Testis (tissue), 3 donors: ENCODE results near the gene GTPBP3. TPM values are rescaled to one million over a fixed set of nuclear protein-coding genes. Genes with fewer than 3 reads are reported as not detected.

Experiments
- DNase-seq: peaks from one replicate; pipeline ENCODE4 v3.0.0-alpha.2; 2019
- H3K27ac ChIP-seq, 2 donors: fragments of 200-600 bp; sonication (generic); one replicate each; pipeline ENCODE4 v1.5.1; 2019
- H3K27me3 ChIP-seq: fragments of 200-600 bp; sonication (generic); one replicate; pipeline ENCODE4 v1.5.1; 2019
- H3K36me3 ChIP-seq: fragments of 200-600 bp; sonication (generic); one replicate; pipeline ENCODE4 v1.5.1; 2017; ENCODE audit warnings: low read depth; ENCODE audit errors: missing control alignments
- H3K4me1 ChIP-seq: fragments of 200-600 bp; sonication (generic); one replicate; pipeline ENCODE4 v1.5.1; 2019
- H3K4me3 ChIP-seq, 2 donors: fragments of 200-600 bp; sonication (generic); one replicate each; pipeline ENCODE4 v1.5.1; 2017 to 2019
- H3K9me3 ChIP-seq: fragments of 200-600 bp; sonication (generic); one replicate; pipeline ENCODE4 v1.5.1; 2017
- POLR2A ChIP-seq: fragments of 450-650 bp; IDR thresholded peaks from one replicate; pipeline ENCODE4 v1.6.1; 2017; ENCODE audit warnings: antibody characterized with exemption, mild to moderate bottlenecking, moderate library complexity
- WGBS, 2 donors: methylation state at CpG; one replicate each; pipeline ENCODE4 v1.1.5; 2018; 5-methylcytosine and 5-hydroxymethylcytosine counted together
- intact Hi-C: fragments of 100-400 bp; cut with DNase I; formaldehyde crosslinking; loops from one replicate; pipeline ENCODE4 v1.15.1; 2023; ENCODE audit warnings: low total_unique reads
- polyA plus RNA-seq: library from polyadenylated mRNA; stranded (reverse); fragments of 350-450 nt; fragmentation: Illumina TruSeq; extraction: RNeasy Lipid Tissue Mini Kit (QIAGEN cat#74804); gene quantifications from one replicate; pipeline ENCODE4 v1.2.3, GENCODE V29; 2014; ENCODE audit warnings: low read depth, low replicate concordance; ENCODE audit not compliant: insufficient read depth
- total RNA-seq, 2 donors: library from RNA; depleted of rRNA; stranded (reverse); fragments of >200 nt; gene quantifications; one replicate each; pipeline ENCODE4 v1.2.3, GENCODE V29; 2016
- TF ChIP-seq, protein P1 (sequence below), 3 experiments: fragments of 450-650 bp in 2 of 3; fragments of 200-600 bp in 1 of 3; sonication (generic) in 1 of 3; IDR thresholded peaks; one replicate each; pipeline ENCODE4 v1.5.1; 2016 to 2019; ENCODE audit warnings: antibody characterized with exemption in 3 of 3, mild to moderate bottlenecking in 2 of 3, moderate library complexity in 1 of 3

Gene GTPBP3
- total and polyA plus RNA-seq, 3 donors from 2014 or later: 9.7 to 22.9 (median 21.6) TPM

DNA sequence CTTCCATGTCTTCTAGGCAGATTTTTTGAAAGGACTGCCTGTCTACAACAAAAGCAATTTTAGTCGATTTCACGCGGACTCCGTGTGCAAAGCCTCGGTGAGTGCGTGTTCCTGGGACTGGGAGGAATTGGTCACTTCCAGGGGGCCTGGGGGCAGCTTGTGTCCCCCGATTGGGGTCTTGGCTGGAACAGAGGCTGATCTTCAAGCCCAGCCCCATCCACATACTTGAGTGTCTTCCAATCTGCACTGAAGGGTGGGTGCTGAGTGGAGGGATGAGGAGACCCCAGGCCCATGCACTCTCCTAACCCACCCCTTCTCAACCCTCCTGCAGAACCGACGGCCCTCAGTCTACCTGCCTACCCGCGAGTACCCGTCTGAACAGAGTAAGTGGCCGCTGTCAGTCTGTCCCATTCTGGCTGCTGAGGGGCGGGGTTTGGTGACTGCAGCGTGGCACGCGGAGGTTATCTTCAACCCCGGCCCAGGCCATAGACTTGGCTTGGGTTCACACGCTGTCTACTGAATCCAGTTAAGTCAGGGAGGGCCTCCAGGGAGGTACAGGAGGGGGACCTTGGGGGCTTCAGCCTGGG, 23.3 kb upstream of the GTPBP3 start:
- no peaks in the 10 kb centered on the region for H3K36me3 ChIP-seq
- no peaks in the 10 kb centered on the region for H3K27me3 ChIP-seq
- WGBS, 2 donors: 88 to 94% methylated on average over 7 to 19 of the region's 19 CpGs
- intact Hi-C loops: no loop called here
- H3K27ac ChIP-seq: no peak overlapping the region
- no peaks in the 10 kb centered on the region for H3K9me3 ChIP-seq
- DNase-seq: no peak
- no peak for TF ChIP-seq POLR2A
- TF ChIP-seq, protein P1, sequence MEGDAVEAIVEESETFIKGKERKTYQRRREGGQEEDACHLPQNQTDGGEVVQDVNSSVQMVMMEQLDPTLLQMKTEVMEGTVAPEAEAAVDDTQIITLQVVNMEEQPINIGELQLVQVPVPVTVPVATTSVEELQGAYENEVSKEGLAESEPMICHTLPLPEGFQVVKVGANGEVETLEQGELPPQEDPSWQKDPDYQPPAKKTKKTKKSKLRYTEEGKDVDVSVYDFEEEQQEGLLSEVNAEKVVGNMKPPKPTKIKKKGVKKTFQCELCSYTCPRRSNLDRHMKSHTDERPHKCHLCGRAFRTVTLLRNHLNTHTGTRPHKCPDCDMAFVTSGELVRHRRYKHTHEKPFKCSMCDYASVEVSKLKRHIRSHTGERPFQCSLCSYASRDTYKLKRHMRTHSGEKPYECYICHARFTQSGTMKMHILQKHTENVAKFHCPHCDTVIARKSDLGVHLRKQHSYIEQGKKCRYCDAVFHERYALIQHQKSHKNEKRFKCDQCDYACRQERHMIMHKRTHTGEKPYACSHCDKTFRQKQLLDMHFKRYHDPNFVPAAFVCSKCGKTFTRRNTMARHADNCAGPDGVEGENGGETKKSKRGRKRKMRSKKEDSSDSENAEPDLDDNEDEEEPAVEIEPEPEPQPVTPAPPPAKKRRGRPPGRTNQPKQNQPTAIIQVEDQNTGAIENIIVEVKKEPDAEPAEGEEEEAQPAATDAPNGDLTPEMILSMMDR (IDR thresholded peaks at IDR 0.05): no peak
- H3K4me3 ChIP-seq: no peak overlapping the region
- H3K4me1 ChIP-seq: peaks cover 16% of the 10 kb centered on the region

DNA sequence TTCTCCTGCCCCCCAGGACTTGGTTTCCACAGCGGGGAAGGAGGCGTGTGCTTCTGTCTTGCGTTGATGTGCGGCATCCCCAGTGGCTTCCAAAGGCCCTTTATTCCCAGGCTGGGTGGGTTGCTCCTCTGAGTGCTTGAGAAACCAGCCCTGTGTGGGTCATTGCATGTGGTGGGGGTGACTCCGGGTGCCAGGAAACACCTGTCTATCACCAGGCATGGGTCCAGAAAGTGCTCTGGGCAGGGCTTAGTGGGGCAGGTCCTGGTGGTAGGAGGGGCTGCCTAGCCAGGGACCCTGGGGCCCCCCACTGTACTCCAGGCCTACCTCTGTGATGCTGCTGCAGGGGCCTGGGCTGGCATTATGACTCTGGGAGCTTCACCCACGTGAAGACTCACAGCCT, 18.4 kb upstream of the GTPBP3 start:
- Histone ChIP-seq H3K4me3 (no peak overlapping the region), H3K27me3 (no peaks in the 10 kb centered on the region), H3K27ac (no peak overlapping the region), H3K36me3 (no peaks in the 10 kb centered on the region), H3K9me3 (no peaks in the 10 kb centered on the region), H3K4me1 (peaks cover 6% of the 10 kb centered on the region)
- 90 to 93% methylated on average over 5 to 6 of the region's 6 CpGs for WGBS, 2 donors
- TF ChIP-seq, protein P1 (IDR thresholded peaks at IDR 0.05): no peak
- no peak for TF ChIP-seq POLR2A
- no peak for DNase-seq
- intact Hi-C loops: no loop called here

DNA sequence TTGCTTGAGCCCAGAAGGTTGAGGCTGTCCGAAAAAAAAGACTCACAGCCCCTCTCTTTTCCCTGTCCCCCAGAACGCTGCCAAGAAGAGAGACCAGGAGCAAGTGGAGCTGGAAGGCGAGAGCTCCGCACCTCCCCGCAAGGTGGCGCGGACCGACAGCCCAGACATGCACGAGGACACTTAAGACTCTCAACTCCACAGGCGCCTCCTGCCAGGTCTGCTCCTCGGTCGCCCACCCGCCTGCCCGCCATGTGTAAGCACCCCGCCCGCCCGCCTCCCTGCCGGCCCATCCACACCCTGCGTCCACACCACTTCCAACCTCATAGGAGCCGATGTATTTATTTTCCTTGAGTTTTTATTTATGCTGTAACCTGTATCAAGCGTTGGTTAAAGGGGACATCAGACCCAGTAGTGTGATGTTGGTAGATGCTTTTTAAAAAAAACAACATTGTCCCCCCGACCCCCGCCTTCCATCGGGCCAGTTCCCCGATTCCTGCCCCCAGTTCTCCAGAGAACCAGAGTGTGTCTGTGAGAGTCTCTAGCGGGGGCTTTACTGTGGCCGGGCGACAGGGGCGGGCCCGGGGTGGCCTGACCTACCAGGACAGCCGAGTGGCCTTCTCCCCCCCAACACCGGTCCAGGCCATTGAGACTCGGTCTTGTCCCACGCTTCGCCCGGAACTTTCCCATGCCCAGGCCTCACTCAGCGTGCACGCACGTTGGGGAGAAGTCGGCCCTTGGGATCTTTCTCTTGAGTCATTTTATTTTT, 17.7 kb upstream of the GTPBP3 start:
- no peaks in the 10 kb centered on the region for H3K36me3 ChIP-seq
- H3K27ac ChIP-seq: no peak overlapping the region
- 90 to 91% methylated on average over 24 to 40 of the region's 40 CpGs for WGBS, 2 donors
- H3K4me1 ChIP-seq: peaks cover 6% of the 10 kb centered on the region
- TF ChIP-seq, protein P1 (IDR thresholded peaks at IDR 0.05): no peak
- no peak for TF ChIP-seq POLR2A
- no peaks in the 10 kb centered on the region for H3K9me3 ChIP-seq
- DNase-seq: no peak
- no peak overlapping the region for H3K4me3 ChIP-seq
- no peaks in the 10 kb centered on the region for H3K27me3 ChIP-seq
- intact Hi-C loops: no loop called here

DNA sequence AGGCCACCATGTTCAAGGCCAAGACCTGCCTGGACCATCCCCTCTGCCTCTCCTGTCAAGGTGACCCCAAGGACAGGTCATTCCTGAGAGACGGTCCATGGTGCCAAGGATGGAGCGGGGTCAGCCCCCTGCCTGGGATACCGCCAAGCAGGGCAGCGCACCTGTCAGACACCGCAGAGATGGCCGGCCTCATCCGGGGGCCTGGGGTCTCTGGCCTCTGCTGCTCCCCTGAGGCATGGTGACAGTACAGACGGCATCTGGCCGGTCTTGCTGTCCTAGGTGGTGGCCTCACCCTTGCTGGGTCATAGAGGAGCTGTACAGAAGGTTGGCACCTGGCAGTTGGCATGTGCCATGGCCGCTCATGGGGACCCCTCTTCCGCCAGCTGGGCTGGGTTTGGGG, 16.9 kb upstream of the GTPBP3 start:
- 78 to 98% methylated on average over 7 to 11 of the region's 11 CpGs for WGBS, 2 donors
- Histone ChIP-seq H3K36me3 (no peaks in the 10 kb centered on the region), H3K27ac (no peak overlapping the region), H3K4me1 (peaks cover 6% of the 10 kb centered on the region), H3K27me3 (no peaks in the 10 kb centered on the region), H3K4me3 (no peak overlapping the region), H3K9me3 (no peaks in the 10 kb centered on the region)
- intact Hi-C loops: no loop called here
- no peak for DNase-seq
- TF ChIP-seq, protein P1 (IDR thresholded peaks at IDR 0.05): no peak
- TF ChIP-seq POLR2A: no peak
